Midbrain (tissue), 1 donor: Measurements from ENCODE around the gene ADAMTS6.
"Not testable (repeated sequence)": the region's sequence is repeated elsewhere in the genome, so short reads cannot be mapped to it uniquely, and the experiment has no call there.

Experiments
- DNase-seq: peaks from one replicate; lab custom pipeline; 2025; lab: John Stamatoyannopoulos, UW

The ADAMTS6 gene

DNA sequence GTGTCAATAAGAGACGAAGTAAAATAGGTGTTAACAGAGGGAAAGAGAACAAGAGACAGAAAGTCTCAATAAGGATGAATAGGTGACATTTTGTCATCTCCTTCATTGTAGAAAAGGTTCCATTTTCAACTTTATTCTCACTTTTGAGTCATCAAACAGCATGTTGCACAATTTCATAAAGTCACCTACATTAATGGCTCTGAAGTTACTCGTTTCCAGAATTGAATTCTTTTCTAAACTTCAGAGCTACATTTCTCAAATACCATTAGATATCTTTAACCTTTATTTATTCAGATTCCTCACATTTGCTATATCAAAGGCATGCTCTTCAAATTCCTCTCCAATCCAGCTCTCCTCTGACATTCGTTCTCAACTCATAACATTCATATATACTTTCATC is 13.1 kb downstream of the ADAMTS6 start:
- no peak for DNase-seq

DNA sequence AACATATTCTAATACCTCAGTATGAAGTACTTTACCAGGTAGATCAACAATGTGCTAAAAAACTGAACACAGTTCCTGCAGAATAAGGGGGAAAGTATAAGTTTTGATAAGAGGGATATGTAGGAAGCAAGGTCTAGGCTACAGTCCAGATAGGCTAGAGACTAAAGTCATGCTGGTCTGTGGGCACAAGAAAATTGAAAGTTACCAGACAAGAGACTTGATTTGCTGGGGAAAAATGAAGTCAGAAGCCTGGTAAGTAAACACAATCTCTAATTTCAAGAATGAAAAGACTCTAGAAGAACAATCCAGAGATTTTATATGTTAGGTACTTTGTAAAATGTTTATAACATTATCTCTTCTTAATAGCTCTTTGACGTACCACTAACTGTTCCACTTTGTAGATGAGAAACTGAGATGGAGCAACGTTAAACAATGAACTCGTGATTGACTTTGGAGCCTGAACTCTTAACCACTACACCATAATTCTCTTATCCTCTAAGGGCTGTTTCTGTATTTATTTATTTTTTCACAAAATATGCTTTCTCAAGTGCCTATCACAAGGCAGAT is 19.5 kb downstream of the ADAMTS6 start:
- DNase-seq, result no peak

DNA sequence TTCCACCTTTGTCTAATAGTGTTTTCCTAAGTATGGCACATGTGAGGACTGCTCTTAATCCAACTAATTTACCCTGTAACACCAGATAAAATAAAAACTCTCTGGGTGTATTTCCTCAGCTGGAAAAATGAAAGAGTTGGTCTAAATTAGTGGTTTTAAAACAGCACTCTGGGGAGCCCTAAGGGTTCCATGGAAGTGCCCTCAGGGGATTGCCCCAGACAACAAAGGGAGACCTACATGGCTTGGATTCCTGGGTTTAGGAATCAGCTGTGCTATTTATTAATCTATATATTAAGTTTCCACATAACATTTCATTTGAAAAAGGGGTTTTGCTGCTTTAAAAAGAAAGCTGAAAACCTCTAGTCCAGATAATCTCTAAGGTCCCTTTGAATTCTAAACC is 20.2 kb downstream of the ADAMTS6 start:
- no peak for DNase-seq

DNA sequence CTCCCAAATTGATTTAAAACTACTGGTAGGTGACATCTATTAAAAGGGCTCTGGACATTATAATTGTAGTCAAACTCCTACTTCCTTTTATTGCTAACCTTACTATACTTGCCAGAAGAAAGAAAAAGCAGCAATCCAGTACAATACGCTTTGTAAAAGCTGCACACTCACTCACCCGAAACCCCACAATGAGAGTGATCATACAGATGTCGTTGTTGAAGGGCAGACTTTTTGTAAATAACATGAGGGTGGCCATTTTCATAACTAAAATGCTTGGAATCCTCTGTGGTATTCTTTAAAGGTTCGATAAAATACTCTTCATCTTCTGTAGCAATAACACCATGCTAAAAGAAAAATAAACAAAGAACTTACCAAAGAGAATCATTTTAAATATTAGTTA is 21.7 kb downstream of the ADAMTS6 start:
- DNase-seq, result no peak

DNA sequence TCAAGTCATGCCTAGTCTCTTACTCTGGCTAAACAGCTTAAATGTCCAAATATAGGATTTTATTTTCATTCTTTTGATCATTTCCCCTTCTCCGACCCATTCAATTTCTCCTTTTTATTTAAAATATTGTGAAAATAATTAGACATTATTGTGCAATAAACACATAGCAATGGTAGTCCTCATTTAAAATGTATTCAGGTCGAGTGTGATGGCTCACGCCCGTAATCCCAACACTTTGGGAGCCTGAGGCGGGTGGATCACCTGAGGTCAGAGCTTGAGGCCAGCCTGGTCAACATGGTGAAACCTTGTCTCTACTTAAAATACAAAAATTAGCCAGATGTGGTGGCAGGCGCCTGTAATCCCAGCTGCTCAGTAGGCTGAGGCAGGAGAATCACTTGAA is 26.7 kb downstream of the ADAMTS6 start:
- DNase-seq, result no peak

DNA sequence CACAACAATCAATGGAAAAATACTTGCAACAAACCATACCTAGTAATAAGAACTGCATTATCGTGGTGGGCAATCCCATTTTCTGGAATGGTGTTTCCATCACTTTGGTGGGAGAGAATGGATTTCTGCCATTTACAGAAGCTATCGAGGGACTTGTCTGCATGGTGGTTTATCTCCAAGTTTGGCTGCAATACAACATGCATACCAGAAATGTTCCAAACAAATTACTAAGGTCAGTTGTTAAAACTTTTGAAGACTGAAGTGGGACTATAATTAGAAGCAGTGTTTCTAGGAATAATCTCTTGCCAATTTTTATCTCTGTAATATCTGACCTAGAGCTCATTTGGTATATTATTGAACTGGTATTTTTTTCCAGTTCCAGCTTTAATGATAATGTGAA is 30.3 kb downstream of the ADAMTS6 start:
- no peak for DNase-seq

DNA sequence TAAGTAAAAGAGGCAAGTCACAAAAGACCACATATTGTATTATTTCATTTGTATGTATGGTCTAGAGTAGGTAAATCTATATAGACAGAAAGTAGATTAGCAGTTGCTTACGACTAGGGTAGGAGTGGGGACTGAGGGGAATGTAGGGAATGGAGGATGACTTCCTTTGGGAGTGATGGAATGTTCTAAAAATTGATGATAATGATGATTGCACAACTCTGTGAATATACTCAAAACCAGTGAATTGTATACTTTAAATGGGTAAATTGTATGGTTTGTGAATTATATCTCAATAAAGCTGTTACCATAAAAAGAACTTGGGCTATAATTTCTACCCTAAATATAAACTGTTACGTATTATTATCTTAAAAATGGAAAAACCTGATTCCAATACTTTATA is 35.0 kb downstream of the ADAMTS6 start:
- DNase-seq, result no peak

DNA sequence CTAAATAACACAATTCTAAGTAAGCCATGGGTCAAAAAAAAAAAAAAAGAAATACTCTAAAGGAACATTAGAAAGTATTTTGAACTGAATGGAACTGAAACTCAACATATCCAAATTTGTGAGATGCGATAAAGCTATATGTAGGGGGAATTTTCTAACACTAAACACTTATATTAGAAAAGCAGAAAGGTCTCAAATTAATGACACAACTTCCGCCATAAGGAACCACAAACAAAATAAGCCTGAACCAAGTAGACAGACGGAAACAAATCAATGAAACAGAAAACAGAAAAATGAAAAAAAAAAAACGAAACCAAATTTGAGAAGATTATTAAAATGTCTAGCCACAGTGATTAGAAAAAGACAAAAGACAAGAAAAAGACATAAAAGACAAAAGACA is 39.9 kb downstream of the ADAMTS6 start:
- no peak for DNase-seq

DNA sequence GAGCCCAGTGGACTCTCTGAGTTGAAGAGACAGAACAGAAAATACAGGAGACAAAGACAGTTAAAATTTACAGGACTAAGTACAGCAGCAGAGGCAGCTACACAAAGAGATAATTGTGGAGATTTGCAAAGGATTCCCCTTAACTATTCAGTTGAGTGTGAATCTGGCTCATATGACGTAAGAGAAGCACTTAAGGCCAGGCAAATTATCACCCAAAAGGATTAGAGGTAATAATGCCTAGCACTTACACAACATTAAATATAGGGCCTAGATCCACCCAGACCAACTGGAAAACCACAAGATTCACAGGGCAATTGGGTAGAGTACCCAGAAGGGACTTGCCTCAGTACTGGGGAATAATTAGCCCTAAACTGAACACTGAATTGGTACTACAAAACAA is 41.3 kb downstream of the ADAMTS6 start:
- DNase-seq, result no peak

DNA sequence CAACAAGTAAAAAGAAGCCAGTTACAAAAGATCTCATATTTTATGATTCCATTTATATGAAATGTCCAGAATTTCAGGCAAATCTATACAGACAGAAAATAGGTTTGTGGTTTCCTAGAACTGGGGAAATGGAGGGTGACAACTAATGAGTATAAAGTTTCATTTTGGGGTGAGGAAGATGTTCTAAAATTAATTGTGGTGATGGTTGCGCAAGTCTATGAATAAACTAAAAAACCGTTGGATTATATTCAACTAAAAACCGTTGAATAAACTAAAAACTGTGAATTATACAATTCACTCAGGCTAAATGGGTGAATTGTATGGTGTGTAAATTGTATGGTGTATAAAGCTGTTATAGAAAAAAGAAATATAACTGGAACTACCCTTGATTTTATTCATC is 47.6 kb downstream of the ADAMTS6 start:
- no peak for DNase-seq

DNA sequence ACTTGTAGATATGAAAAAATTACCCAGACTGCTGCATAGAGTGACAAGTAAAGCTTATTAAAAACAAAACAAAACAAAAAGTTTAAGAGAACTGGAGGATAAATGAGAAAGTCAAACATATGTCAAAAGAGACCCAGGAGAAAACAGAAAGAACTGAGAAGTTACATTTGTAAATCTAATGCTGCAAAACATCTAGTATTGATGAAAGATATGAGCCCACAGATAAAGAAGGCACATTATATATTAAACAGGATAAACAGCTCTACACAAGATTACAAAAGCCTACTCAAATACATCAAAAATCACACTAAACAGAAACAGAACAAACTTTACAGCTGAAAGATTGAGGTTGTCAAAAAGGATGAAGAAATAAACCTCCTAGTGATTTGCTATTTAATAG is 55.1 kb downstream of the ADAMTS6 start:
- no peak for DNase-seq

DNA sequence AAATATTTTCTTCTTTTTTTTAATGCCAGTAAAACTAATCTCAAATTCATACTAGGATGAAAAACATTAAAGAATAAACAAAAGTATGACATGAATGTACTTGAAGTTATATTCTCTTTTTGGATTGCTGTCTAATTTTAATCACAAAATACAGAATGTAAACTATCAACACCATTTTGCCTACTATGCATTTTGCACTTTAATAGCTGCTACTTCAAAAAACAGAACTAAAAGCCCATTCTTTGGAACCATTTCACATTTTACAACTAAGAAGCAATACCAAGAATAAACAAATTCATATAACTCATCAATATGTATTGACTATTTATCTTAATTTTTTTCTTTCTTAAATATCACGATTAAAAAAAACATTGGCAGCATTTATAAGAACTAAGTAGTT is 58.1 kb downstream of the ADAMTS6 start:
- DNase-seq, result no peak

DNA sequence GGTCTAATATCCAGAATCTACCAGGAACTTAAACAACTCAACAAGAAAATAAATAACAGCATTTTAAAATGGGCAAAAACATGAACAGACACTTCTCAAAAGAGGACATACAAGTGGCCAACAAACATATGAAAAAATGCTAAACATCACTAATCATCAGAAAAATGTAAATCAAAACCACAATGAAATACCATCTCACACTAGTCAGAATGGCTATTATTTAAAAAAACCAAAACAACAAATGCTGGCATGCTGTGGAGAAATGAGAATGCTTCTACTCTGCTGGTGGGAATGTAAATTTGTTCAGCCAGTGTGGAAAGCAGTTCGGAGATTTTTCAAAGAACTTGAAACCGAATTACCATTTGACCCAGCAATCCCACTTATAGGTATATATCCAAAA is 63.1 kb downstream of the ADAMTS6 start:
- no peak for DNase-seq

DNA sequence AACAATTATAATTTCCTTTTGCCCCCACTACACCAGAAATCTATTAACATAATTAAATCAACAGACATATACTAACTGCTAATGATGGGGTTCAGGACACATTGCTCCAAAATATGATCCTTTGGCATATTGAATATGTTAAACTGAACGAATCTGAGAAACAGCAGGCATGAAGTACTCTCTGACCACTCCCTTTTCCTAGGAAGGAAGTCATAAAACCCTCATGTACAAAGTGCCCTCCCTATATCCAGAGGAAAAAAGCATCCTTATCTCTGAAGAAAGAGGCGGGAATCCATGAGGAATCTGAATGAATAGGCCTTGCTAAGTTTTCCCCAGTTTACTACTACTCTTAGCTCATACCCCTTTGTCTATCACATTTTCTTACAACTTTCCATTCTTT is 67.9 kb downstream of the ADAMTS6 start:
- no peak for DNase-seq

DNA sequence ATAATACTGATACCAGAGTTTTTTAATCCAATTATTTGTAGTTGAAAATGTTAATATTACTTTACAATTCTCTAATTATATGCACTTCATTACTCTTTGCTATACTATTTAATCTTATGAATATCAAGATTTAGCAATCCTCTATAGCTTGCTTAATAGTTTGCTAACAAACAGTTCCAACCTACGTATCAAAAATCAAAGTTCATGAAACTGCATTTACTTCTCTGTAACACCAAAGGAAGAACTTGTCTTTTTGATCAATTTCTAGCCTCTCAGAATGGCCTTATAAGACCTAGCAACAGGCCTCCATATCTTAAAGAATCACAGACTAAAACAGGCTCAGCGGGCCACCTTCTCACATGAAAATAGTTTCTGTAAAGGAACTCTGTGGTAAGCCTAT is 68.9 kb downstream of the ADAMTS6 start:
- DNase-seq, result no peak

DNA sequence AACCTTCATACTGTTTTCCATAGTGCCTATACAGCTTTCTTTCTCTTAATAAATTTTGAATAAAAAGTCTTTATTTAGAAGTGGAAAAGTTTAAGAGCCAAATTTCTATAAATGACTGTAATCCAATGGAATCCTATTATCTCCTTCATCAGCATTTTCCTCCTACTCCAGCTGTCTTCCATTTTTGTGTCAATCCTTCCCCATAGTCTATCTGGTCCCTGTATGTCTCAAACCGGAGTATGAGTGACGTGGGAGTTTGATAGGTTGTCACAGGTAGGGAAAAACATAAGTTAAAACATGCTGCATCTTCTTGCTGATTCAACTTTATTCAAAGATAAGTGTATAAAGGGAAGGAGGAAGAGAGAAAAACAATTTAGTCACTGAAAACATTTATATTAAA is 70.4 kb downstream of the ADAMTS6 start:
- DNase-seq, result no peak

DNA sequence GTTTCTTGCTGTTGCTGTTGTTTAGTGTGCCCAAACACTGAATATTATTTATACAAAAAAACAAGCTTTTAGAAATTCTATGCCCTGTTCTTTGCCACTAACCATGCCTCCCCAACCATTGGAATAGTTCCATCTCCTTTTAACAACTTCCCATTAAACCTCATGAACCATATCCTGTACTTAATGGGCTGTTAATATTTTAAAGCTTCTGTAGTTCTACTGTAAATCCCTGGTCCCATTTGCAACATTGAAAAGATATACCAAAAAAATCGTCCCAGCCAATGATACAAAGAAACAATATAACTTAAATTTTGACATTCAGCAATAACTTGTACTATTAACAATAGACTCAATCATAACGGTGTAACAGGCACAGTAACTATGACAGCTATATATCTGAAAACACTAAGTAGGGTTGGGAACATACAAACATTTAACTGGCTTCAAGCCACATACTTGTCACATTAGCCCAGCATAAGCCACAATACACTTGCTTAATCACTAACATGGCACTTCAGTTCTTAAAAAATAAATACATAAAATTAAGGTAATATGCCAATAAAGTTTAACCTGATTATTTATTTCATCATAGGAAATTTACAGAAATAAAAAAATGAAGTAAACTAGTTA is 86.1 kb downstream of the ADAMTS6 start:
- DNase-seq, result no peak

DNA sequence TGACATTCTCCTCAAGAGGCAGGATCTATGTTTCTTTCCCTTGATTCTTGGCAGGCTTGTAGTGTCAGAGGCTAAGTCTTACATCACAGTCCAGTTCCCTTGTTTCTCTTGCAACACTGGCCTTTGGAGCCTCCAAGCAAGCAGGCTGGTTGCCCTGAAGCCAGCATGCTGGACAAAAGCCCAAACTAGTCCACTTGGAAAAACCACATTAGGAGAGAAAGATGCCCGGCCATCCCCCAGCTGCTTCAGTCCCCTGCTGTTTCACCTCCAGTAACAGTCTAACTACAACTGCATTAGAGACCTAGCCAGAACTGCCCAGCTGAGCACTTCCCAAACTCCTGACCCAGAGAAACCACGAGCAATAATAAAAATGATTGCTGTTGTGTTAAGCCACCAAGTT is 87.6 kb downstream of the ADAMTS6 start:
- DNase-seq, result peak; percentile 67

DNA sequence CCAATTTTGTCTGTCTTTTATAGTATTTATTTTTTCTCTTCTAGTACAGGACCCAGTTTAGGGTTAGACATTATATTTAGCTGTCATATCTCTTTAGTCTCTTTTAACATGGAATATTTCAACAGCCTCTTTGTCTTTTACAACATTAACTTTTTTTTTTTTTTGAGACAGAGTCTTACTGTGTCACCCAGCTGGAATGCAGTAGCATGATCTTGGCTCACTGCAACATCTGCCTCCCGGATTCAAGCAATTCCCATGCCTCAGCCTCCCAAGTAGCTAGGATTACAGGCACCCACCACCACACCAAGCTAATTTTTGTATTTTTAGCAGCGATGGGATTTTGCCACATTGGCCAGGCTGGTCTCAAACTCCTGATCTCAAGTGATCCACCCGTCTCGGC is 90.1 kb downstream of the ADAMTS6 start:
- DNase-seq, result no peak

DNA sequence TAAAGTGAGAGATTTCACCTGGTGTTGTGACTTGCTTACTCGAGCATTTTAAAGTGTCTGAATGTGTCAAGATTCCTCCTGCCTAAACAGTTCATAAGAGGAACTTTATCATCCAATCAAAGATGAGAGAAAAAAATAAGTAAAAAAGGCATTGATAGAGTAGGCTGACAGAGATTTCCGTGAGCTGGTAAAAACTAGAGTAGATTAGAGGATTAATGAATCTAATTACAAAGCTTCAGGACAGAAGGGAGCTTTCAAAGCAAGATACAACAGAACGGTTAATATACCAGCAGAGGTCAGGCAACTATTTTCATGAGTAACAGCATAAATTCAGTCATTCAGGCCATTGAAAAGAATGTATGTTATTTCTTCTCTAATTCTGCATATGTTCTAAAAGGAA is 91.5 kb downstream of the ADAMTS6 start:
- no peak for DNase-seq

DNA sequence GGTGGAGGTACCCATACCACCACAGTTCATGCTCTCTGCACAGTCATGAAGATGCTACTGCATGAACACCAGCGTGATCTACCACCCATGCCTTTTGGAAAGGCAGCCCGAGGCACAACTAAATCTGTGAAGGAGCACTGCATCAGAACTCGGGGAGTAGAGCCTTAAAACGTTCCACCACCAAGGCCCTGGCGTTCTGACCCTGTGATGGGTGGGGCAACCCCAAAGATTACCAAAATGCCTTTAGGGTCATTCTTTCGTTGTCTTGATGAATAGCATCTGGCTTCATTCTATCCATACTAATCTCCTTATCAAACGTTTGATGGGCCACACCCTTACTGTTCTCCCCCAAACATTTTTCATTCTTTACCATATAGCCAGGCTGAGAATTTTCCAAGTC is 97.9 kb downstream of the ADAMTS6 start:
- DNase-seq, result no peak

DNA sequence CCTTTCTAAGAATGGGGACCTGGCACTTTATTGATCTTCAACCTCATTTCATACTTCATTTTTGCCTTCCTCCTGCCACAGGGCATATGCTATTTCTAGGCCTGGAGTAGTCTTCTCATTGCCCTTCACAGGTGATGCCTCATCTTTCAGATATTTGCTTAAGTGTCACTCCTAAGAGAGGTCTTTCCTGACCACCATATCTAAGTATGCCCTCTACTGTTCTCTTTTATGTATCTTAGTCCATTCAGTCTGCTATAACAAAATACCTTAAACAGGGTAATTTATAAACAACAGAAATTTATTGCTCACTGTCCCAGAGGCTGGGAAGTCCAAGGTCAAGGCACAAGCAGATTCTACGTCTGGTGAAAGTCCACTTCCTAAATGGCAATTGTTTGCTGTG is 99.1 kb downstream of the ADAMTS6 start:
- no peak for DNase-seq

DNA sequence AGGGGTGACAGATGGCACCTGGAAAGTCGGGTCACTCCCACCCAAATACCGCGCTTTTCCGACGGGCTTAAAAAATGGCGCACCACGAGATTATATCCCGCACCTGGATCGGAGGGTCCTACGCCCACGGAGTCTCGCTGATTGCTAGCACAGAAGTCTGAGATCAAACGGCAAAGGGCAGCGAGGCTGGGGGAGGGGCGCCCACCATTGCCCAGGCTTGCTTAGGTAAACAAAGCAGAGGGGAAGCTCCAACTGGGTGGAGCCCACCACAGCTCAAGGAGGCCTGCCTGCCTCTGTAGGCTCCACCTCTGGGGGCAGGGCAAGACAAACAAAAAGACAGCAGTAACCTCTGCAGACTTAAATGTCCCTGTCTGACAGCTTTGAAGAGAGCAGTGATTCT is 111.2 kb downstream of the ADAMTS6 start:
- DNase-seq, result not testable (repeated sequence)

DNA sequence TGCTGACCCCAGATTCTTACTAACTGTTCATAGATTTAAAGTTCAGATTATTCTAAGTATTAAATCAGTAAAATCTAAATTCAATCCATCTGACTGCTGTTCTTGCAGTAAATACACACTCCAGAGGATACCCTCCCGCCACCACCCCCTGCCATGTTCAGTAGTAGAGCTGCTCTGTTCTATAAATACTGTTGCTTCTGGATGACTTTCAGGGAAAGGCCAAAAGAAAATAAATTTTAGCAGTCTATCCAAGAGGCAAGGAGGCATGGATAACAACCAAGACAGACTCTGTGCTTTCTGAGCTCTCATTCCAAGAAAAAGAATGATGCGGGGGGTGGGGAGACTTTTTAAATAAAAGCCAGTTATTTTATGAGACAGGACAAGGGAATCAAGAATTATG is 115.1 kb downstream of the ADAMTS6 start:
- DNase-seq, result no peak

DNA sequence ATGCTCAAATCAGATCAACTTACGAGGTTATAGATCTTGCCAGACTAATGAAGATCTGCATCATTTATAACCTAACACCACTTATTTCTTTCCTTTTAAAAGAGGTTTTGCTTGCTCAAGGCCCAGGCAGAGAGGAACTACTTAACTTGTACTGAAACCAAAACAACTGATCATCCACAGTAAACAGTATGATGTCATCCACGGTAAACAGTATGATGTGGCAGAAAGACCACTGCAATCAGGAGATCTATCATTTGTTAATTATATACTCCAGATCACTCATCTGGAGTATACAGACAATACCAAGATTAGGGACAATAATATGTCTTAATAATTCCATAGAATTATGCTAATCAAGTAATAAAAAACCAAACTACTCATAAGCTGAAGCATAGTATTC is 116.8 kb downstream of the ADAMTS6 start:
- no peak for DNase-seq
